GM12873 (cell line): ENCODE data around the gene TOLLIP.

Experiments
- TF ChIP-seq, protein P1 (sequence below): IDR thresholded peaks from 2 replicates; pipeline ENCODE4 v1.5.1; 2012; ENCODE audit warnings: low read depth, mild to moderate bottlenecking, moderate library complexity, low read length, control low read depth; ENCODE audit not compliant: insufficient read depth; ENCODE audit errors: missing control alignments

TOLLIP gene

DNA sequence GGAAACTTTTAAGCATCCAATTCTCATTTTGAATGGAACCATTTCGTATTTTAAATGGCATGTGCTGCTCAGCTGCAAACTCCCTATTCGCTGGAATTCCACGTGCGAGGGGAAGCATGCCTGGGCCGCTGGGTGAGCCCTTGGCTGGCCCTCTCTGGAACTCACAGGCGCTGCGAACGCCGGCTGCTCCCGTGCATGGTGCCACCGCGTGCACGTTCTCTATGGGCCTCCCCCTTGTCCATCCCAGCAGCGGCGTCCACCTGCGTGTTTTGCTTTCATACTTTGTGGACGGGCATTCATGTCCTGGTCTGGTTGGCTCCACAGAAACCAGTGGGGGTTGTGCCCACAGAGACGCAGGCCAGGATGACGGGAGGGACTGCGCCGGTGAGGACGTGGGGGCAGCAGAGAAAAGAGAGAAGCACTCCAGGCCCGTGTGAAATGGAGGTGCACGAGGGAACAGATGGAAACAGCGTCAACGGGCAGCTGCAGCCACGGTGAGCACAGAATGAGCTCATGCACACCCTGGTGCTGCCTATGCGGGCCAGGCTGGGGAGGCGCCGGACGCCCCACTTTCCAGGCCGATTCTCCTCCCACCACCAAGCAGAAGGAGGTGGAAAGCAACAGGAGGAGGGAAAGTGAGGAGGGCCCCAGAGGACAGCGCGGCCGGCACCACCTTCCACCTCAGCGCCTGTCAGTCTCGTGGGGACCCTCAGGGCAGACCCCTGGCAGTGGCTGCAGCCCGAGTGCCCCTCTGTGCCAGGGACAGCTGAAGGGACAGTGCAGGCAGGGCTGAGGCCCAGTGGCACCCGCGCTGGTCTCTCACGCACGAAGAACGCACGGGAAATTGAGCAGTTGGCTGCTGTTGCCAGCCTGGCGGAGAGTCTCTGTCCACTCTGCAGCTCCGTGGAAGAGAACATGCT is 29.1 kb downstream of the TOLLIP start:
- TF ChIP-seq, protein P1, sequence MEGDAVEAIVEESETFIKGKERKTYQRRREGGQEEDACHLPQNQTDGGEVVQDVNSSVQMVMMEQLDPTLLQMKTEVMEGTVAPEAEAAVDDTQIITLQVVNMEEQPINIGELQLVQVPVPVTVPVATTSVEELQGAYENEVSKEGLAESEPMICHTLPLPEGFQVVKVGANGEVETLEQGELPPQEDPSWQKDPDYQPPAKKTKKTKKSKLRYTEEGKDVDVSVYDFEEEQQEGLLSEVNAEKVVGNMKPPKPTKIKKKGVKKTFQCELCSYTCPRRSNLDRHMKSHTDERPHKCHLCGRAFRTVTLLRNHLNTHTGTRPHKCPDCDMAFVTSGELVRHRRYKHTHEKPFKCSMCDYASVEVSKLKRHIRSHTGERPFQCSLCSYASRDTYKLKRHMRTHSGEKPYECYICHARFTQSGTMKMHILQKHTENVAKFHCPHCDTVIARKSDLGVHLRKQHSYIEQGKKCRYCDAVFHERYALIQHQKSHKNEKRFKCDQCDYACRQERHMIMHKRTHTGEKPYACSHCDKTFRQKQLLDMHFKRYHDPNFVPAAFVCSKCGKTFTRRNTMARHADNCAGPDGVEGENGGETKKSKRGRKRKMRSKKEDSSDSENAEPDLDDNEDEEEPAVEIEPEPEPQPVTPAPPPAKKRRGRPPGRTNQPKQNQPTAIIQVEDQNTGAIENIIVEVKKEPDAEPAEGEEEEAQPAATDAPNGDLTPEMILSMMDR = no peak

DNA sequence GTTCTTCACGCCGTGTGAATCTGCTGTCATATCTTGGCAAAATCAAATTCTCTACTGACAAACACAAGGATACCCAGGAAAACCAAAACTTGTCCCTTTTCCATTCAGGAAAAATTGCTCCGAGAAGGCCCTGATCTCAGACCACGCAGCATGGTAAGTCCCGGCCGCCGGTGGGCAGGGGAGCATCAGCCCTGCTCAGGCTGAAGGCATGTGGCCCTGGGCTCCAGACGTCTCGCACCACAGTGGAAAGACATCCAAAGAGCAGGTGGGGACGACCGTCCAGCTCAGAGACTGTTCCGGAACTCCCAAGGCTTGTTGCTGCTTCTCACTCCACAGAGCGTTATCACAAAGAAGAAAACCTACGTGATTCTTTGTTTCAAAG is 29.8 kb downstream of the TOLLIP start:
- TF ChIP-seq, protein P1 = no peak

DNA sequence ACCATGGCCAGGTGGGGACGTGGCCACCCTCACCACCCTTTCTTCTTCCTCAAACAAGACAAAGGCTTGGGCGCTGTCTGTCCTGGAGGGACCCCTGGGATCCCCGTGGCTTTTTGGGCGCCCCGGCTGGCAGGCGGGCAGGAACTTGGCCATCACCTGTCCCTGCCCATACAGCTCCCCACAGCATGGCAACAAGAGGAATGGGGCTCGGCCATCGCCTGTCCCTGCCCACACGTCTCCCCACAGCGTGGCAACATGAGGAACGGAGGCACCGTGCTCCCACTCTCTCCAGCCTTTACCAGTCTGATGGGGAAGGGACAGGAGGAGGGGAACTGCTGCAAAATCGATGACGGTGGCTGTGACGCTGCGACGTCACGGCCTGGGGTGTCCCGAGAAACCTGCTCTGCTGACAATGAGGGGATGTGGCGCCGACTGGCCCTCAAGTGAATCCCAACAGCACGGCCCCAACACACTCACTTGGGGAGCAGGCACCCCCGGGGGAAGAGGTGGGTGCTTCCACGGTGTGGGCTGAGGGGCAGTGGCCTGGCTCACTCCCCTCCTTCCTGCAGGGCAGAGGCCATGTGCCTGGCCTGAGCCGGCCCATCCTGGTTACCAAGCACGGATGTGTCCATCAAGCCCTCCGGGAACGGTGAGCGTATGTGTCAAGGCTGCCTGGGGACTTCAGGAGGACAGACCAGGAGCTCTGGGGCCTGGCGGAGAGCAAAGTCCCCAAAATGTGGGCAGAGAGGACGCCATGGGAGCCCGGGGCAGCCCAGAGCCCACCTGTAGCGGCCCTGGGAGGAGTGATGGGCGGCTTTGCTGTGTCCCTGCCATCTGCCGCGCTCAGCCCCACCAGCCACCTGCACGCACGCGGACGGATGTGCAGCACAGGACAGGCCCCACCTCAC is 30.4 kb downstream of the TOLLIP start:
- TF ChIP-seq, protein P1 = no peak

DNA sequence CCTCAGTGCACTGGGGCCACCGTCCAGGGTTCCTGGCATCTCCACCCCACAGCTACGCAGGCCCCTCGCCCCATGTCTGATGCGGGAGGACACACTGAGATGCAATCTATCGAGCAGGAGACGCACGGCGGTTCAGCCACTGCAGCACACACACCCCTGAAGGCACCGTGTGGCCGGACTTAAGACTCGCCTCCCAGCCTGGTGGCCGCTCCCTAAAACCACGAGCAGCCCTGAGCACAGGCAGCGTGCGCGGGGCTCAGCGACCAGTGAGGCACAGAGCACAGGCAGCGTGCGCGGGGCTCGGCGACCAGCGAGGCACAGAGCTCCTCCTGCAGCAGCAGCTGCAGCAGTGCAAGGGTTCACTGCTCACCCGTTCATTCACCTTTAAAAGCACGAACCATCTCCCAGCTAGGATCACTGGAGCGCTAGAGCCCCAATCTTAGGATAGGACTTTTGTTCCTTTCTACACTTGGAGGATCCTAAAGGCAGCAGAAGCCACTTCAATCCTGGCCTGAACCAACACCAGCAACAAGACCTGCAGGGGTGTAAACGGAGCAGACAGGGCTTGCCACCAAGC is 31.4 kb downstream of the TOLLIP start:
- TF ChIP-seq, protein P1 = no peak

DNA sequence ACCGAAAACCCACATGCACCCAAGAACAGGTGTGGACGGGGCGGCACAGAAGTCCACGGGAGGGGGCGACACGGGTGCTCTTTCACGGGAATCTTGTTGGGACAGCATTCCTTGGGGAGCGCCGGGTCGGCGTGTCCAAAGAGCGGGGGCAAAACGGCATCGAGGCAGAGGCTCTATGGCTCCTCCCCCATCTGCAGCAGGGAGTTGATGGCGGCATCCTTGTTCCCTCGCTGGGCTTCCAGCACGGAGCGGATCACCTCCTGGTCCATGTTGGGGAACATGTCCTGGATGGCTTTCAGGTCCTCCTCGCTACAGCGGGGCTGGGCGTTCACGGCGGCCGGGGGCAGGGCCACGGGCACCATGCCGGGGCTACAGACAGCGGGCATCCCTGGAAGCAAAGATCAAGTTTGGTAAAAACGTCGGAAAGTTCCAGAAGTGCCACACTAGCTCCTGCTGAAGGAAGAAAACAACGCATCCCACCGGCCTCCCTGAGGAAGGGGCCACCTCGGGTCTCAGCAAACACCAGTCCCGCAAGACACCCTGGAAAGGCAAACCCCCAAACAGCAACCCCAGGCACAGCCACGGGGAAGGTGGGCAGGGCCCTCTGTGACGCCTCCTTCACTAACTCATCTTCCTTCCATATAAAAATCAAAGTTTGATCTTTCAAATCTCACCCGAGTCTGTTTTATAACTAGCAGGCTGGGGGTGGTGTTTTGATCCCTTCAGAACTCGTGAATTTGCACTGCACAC is 32.4 kb downstream of the TOLLIP start:
- TF ChIP-seq, protein P1 = no peak

DNA sequence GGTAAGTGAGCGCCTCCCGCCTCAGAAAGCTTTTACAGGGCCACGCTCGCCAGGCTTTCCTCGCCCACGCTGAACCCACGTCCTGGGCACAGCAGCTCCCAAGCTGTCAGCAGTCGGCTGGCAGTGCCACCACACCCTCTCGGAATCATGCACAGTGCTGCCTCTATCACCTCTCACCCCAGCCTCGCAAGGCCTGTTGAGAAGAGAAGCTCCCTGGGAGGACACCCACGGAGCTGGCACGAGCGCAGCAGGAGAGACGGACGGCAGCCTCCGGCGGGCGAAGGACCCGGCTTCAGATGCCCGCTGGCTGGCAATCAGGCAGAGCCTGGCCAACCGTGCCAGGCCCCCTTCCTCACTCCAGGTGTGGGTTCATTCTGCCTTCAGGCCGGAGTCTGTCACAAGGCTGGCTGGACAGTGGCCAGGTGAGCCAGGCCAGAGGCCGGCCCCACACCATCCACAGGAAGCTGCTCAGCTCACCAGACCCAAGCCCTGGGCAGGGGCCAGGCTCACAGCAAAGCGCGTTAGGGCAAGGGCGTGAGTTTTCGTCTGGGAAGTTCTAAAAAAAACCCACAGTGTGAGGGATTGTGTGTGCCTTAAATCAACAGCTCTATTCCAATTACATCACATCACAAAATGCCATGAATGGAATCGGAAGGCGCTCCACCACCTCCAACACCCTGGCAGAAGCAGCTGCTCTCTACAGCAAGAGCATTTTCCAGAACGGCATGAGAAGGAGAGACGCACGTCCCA is 33.2 kb downstream of the TOLLIP start:
- TF ChIP-seq, protein P1 = no peak
